Thyroid gland (tissue), 4 donors: Measurements from ENCODE around the gene NDUFA8.

Experiments
- CTCF ChIP-seq, 6 experiments: fragments of 200-600 bp in 3 of 6; fragments of 450-650 bp in 3 of 6; sonication (generic) in 3 of 6; IDR thresholded peaks; one replicate each; pipeline ENCODE4 v1.5.1; 2016 to 2019; ENCODE audit warnings: antibody characterized with exemption in 6 of 6, mild to moderate bottlenecking in 2 of 6, inconsistent platforms in 1 of 6, moderate library complexity in 1 of 6
- POLR2A ChIP-seq, 2 donors: fragments of 450-650 bp; IDR thresholded peaks; one replicate each; pipeline ENCODE4 v1.6.1; 2017; ENCODE audit warnings: antibody characterized with exemption in 2 of 2, mild to moderate bottlenecking in 2 of 2, moderate library complexity in 1 of 2

- TF ChIP-seq CTCF (IDR thresholded peaks at IDR 0.05) (no peak), POLR2A (IDR thresholded peaks at IDR 0.05) (no peak)
Observed at GRCh38 chr9:122206118-122207046, 46.8 kb upstream of the NDUFA8 start.
